ENCODE data around the gene WDR87.

The WDR87 gene

DNA sequence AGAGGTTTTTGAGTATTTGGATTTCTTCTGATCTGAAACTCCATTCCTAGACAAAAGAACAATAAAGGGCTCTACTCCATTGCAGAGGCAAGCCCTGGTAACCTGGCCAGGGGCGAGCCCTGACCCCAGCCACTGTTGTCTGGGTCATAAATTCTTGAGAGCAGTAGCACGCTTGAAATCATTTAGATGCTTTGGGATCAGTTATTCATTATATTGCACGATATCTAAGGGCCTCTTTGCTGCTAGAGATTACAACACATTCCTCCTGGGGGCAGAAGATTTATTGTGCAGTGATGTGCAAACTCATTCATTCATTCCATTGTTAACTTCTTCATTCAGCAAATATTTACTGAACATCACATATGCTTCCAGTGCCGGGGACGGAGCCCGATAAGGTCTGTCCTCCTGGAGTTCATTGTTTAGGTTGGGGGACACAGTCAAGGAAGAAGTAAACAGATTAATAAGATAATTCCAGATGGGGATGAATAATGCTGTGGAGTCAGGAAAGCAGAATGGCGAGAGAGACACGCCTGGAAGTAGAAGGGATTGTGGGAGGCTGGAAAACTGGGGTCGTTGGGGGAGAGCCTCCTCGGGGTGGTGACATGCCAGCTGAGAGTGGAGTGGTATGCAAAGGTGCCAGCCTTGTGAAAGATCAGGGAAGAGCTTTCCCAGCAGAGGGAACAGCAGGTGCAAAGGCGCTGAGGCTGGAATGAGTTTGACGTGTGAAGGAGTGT is 35.6 kb upstream of the WDR87 start:
- TF ChIP-seq, protein P1, sequence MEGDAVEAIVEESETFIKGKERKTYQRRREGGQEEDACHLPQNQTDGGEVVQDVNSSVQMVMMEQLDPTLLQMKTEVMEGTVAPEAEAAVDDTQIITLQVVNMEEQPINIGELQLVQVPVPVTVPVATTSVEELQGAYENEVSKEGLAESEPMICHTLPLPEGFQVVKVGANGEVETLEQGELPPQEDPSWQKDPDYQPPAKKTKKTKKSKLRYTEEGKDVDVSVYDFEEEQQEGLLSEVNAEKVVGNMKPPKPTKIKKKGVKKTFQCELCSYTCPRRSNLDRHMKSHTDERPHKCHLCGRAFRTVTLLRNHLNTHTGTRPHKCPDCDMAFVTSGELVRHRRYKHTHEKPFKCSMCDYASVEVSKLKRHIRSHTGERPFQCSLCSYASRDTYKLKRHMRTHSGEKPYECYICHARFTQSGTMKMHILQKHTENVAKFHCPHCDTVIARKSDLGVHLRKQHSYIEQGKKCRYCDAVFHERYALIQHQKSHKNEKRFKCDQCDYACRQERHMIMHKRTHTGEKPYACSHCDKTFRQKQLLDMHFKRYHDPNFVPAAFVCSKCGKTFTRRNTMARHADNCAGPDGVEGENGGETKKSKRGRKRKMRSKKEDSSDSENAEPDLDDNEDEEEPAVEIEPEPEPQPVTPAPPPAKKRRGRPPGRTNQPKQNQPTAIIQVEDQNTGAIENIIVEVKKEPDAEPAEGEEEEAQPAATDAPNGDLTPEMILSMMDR (IDR thresholded peaks at IDR 0.05; ENCODE audit: control insufficient read depth, insufficient read depth, low read depth, low read length, missing control alignments) = no peak
- no peak for DNase-seq (ENCODE audit: low read depth)
- H3K4me3 ChIP-seq (ENCODE audit: control insufficient read depth, low read depth, low read length) = no peak overlapping the region

DNA sequence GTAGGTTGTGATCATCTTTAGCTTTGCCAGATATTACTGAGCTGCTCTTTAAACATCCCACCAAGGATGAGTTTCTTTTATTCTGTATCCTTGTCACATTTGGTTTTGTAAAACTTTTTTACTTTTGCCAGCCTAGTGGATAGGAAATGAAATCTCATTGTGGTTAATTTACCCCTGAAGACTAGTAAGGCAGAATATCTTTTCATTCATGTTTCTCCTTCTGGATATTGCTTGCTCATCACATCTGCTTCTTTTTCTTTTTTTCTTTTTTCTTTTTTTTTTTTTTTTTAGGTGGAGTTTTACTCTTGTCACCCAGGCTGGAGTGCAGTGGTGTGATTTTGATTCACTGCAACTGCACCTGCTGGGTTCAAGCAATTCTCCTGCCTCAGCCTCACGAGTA is 32.0 kb upstream of the WDR87 start:
- H3K4me3 ChIP-seq (ENCODE audit: control insufficient read depth, low read depth, low read length) = no peak overlapping the region
- no peak for DNase-seq (ENCODE audit: low read depth)
- TF ChIP-seq, protein P1 (IDR thresholded peaks at IDR 0.05; ENCODE audit: control insufficient read depth, insufficient read depth, low read depth, low read length, missing control alignments) = no peak

DNA sequence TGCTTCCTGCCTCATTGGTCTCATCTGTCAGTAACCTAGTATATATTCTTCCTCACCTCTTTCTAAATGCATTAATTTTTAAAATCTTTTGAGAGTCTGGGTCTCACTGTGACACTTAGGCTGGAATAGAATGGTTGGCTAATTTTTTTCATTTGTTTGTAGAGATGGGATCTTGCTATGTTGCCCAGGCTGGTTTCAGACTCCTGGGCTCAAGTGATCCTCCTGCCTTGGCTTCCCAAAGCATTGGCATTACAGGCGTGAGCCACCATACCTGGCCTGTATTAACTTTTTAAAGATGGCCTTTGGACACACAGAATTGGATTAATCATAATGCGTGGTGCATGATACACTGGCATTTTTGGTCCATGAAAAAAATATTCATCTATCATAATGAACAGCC is 30.5 kb upstream of the WDR87 start:
- no peak overlapping the region for H3K4me3 ChIP-seq (ENCODE audit: control insufficient read depth, low read depth, low read length)
- TF ChIP-seq, protein P1 (IDR thresholded peaks at IDR 0.05; ENCODE audit: control insufficient read depth, insufficient read depth, low read depth, low read length, missing control alignments) = no peak
- DNase-seq (ENCODE audit: low read depth) = no peak

DNA sequence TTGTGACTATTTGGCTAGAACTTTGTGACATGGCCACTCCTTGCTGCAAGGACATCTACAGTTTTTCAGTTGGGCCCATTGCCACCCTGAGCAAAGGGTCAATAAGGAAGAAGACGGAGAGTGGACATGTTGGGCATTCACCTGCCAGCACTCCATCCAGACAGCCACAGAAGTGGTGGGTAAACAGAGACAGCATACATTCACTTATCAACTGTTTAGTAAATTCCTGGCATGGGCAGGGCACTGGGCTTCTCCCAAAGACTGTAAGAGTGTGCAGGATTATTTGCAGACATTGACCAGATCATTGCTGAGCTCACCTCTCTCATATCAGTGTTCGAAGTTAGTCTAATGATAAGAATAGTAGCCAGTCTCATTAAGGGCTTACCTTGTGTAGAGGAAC is 29.8 kb upstream of the WDR87 start:
- H3K4me3 ChIP-seq (ENCODE audit: control insufficient read depth, low read depth, low read length) = no peak overlapping the region
- TF ChIP-seq, protein P1 (IDR thresholded peaks at IDR 0.05; ENCODE audit: control insufficient read depth, insufficient read depth, low read depth, low read length, missing control alignments) = no peak
- DNase-seq (ENCODE audit: low read depth) = no peak

DNA sequence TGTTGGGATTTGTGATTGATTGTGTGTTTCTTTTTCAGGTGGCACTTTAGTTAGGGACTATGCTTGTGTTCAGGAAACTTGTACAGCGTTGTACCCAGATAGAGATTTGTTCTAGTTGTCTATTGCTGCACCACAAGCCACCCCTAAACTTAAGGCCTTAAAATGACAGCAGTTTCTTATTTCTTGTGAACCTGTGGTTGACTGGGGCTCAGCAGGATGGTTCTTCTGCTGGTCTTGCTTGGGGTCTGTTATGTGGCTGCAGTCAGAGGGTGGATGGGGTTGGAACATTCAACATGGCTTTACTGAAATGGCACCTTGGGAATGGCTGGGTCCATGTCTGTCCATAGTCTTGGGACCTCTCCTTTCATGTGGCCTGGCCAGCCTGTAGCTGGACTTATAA is 28.9 kb upstream of the WDR87 start:
- H3K4me3 ChIP-seq (ENCODE audit: control insufficient read depth, low read depth, low read length) = no peak overlapping the region
- DNase-seq (ENCODE audit: low read depth) = no peak
- TF ChIP-seq, protein P1 (IDR thresholded peaks at IDR 0.05; ENCODE audit: control insufficient read depth, insufficient read depth, low read depth, low read length, missing control alignments) = no peak

DNA sequence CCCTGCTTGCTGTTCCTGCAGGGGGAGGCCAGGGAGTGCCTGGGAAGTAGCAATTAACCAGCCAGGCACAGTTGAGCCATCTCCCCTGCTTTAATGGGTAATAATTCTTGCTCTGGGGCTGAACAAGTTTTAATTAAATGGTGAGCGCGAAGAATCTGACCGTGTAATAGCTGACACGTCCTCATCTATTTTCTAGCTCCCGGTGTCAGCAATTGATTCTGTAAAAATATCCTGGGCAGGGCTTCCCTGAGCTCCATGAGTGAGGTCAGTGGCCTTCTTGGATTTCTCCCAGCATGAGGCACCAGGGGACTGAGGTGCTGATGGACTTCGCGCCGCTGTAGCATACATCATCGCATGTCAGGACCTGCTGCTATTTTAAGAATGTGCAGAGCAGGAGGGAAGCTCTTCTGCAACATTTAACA is 27.6 kb upstream of the WDR87 start:
- DNase-seq (ENCODE audit: low read depth) = no peak
- TF ChIP-seq, protein P1 (IDR thresholded peaks at IDR 0.05; ENCODE audit: control insufficient read depth, insufficient read depth, low read depth, low read length, missing control alignments) = no peak
- no peak overlapping the region for H3K4me3 ChIP-seq (ENCODE audit: control insufficient read depth, low read depth, low read length)
